ENCODE results near the gene GPX6. TPM values are rescaled to one million over a fixed set of nuclear protein-coding genes. Genes with fewer than 3 reads are reported as not detected.

The GPX6 gene
- total RNA-seq, 4 donors from 2014 or later = not detected

DNA sequence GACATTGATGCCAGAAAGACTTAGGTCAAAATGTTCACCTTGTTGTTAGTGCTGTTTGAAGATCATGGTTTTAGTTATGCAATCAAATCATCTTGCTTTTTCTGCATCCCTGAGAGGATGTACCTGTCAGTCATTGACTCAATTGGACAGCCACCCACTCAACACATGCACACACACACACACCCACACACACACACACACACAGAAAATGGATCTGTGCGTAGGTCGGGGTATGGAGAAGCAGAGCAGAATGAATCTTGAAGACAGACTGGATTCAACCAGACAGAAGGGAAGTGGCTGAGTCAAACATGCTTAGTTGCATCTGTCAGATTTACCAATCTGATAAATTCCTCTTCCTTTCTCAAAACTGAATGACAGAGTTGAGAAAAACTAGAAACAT lies 53.2 kb downstream of the GPX6 start:
- H3K36me3 ChIP-seq = no peaks in the 10 kb centered on the region
- H3K4me1 ChIP-seq = no peaks in the 10 kb centered on the region
- no peaks in the 10 kb centered on the region for H3K9me3 ChIP-seq
- intact Hi-C loops (cut with DNase I) = no loop called here
- DNase-seq = no peak
- H3K27me3 ChIP-seq = peaks cover 0 to 63% (median under 1%) of the 10 kb centered on the region in 4 donors
- H3K4me3 ChIP-seq = no peak overlapping the region
- TF ChIP-seq POLR2A (IDR thresholded peaks at IDR 0.05) (no peak), CTCF (IDR thresholded peaks at IDR 0.05) (no peak)
- no peak overlapping the region for H3K27ac ChIP-seq
- WGBS, 2 donors = 31 to 61% methylated on average over 2 of the region's 2 CpGs

DNA sequence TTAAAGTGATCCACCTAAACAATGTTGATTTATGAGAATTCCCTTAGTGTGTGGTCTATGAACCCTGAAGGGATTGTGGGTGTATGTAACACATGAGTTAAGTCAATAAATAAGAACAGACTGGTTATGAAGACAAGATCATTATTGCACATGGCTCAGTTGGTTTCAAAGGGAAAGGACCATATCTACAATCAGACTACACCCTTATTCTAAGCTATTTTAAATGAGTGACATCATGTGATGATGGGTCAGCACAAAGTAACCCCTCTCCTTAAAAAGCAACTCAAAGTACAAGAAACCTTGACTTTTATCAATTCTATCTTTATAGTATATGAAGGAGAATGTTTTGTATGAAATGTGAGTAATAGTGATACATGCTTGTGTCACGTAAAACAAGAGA lies 57.0 kb downstream of the GPX6 start:
- H3K9me3 ChIP-seq = no peaks in the 10 kb centered on the region
- H3K4me1 ChIP-seq = no peaks in the 10 kb centered on the region
- intact Hi-C loops (cut with DNase I) = no loop called here
- no peak for TF ChIP-seq POLR2A (IDR thresholded peaks at IDR 0.05)
- TF ChIP-seq CTCF (IDR thresholded peaks at IDR 0.05) = no peak
- 51 to 54% methylated on average over 1 of the region's 1 CpG for WGBS, 2 donors
- H3K4me3 ChIP-seq = no peak overlapping the region
- no peak overlapping the region for H3K27ac ChIP-seq
- H3K27me3 ChIP-seq = peaks cover 0 to 73% (median 3%) of the 10 kb centered on the region in 4 donors
- no peaks in the 10 kb centered on the region for H3K36me3 ChIP-seq
- DNase-seq = no peak

Other genes starting within 250 kb of the GPX6 start
- 10 to 100 TPM in 1 of 4 donors, 1 to 10 TPM in 3; 2.1 to 17.0 (median 3.4) TPM for gene ZSCAN26, start 248.7 kb downstream of the GPX6 start, total RNA-seq
- 1 to 10 TPM in 2 of 4 donors, under 1 TPM in 2; 0.61 to 3.1 (median 1.3) TPM for gene PGBD1, start 234.2 kb downstream of the GPX6 start, total RNA-seq
- gene ZSCAN31, start 179.6 kb downstream of the GPX6 start, total RNA-seq = 10 to 100 TPM; 11.6 to 59.9 (median 19.4) TPM
- gene ZKSCAN3, start 165.8 kb downstream of the GPX6 start, total RNA-seq = 1 to 10 TPM; 1.1 to 2.9 (median 2.1) TPM
- 1 to 10 TPM; 1.3 to 4.0 (median 2.2) TPM for gene ZSCAN12, start 116.0 kb downstream of the GPX6 start, total RNA-seq
- gene ZSCAN23, start 72.3 kb downstream of the GPX6 start, total RNA-seq = 1 to 10 TPM in 2 of 4 donors, under 1 TPM in 2; 0.35 to 1.1 (median 0.84) TPM
- not detected for gene GPX5, start 10.1 kb upstream of the GPX6 start, total RNA-seq

Data from esophagus squamous epithelium (tissue), 5 donors.